Stimulated activated CD4-positive, alpha-beta T cell treated with anti-CD3 and anti-CD28 coated beads, Interleukin-4, amount 100 ng/mL, for 4 hours (primary cell): Measurements from ENCODE around the gene ADGRB2.
A peak's percentile ranks its signal among the peaks of the same experiment; 100 is the strongest.

Experiments used
- DNase-seq, 2 experiments: peaks; one replicate each; pipeline ENCODE4 v3.0.0-alpha.2; 2020

Gene ADGRB2, protein sequence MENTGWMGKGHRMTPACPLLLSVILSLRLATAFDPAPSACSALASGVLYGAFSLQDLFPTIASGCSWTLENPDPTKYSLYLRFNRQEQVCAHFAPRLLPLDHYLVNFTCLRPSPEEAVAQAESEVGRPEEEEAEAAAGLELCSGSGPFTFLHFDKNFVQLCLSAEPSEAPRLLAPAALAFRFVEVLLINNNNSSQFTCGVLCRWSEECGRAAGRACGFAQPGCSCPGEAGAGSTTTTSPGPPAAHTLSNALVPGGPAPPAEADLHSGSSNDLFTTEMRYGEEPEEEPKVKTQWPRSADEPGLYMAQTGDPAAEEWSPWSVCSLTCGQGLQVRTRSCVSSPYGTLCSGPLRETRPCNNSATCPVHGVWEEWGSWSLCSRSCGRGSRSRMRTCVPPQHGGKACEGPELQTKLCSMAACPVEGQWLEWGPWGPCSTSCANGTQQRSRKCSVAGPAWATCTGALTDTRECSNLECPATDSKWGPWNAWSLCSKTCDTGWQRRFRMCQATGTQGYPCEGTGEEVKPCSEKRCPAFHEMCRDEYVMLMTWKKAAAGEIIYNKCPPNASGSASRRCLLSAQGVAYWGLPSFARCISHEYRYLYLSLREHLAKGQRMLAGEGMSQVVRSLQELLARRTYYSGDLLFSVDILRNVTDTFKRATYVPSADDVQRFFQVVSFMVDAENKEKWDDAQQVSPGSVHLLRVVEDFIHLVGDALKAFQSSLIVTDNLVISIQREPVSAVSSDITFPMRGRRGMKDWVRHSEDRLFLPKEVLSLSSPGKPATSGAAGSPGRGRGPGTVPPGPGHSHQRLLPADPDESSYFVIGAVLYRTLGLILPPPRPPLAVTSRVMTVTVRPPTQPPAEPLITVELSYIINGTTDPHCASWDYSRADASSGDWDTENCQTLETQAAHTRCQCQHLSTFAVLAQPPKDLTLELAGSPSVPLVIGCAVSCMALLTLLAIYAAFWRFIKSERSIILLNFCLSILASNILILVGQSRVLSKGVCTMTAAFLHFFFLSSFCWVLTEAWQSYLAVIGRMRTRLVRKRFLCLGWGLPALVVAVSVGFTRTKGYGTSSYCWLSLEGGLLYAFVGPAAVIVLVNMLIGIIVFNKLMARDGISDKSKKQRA (N-terminal part only)

GRCh38 chr1:31764312-31765040 lies at the start of gene ADGRB2:
ADGRB2 (minus strand) TSS chr1:31764340; CDS start chr1:31757221, 7,119 bp downstream.
- peak in 1 of 2 experiments; percentile 15 for DNase-seq

GRCh38 chr1:31812158-31812829 lies 48.2 kb upstream of the ADGRB2 start:
- DNase-seq = no peak

- no peak for DNase-seq
Observed at GRCh38 chr1:31811605-31812004, 47.5 kb upstream of the ADGRB2 start.

DNA sequence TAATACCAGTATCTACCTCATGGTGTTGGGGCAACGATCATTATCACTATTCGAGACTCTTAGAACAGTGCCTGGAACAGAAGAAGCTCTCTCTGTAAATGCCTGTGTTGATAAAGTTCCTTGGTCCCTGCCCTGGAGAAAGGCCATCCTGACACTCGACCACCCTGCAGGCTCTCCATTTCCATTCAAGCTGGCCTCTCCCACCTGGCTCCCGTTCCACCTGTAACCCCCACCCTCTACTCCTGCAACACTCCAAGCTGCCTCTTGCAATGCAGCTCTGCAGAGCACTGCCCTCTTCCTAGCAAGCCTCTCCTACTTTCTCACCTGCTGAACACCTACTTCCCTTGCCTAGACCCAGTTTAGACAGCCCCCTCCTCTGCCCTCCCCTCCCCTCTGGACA lies 45.6 kb upstream of the ADGRB2 start:
- DNase-seq = no peak

- DNase-seq = no peak
Observed at GRCh38 chr1:31807273-31808048, 43.3 kb upstream of the ADGRB2 start.

- DNase-seq = no peak
Observed at GRCh38 chr1:31805318-31805717, 41.2 kb upstream of the ADGRB2 start.

- DNase-seq = no peak
Observed at GRCh38 chr1:31804098-31804497, 40.0 kb upstream of the ADGRB2 start.

DNA sequence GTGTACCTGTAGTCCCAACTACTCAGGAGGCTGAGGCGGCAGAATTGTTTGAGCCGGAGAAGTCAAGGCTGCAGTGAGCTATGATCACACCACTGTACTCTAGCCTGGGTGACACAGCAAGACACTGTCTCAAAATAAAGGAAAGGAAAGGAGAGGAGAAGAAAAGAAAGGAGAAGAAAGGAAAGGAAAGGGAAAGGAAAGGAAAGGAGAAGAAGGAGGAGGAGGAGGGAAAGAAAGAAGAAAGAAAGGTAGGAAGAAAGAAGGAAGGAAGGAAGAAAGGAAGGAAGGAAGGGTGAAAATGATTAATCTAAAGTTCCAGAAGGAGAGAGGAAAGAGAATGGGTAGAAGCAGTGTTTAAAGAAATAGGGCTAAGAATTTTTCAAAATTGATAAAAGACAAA lies 39.5 kb upstream of the ADGRB2 start:
- no peak for DNase-seq

DNA sequence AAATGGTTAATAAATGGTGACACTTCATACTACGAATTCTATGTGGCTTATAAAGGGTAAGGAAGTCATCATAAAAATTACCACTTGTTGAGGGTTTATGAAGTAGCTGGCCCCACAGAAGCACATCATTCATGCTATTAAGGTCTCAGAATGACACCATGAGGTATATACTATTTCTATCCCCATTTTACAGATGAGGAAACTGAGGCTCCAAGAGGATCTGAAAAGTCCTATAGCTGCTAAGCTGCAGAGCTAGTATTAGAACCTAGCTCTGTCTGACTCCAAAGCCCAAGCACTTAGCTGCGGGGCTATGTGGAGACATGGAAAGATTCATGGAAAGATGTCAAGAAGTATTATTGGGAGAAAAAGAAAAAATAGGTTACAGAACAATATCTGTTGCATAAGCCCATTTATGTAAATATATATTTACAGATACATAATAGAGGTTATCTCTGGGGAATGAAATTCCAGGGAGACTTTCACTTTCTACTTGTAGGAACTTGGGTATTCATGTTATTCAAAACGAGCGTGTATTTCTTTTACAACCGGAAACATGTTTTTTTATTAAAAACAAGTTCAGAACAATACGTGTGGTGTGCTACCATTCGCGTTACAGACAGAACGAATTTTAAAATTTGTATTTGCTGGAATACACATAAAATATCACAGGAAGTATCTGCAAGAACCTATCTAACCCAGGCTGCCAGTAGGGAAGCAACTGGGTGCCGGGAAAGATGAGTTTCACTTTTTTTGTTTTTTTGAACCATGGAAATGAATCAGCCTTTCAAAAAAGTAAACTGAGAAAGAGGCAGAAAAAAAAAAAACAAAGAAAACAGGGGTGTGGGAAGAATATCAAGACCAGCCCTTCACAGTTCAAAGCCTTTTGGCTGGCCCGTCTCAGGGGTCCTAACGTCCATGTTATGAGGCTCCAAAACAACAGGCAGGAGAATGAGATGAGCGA lies 38.3 kb upstream of the ADGRB2 start:
- no peak for DNase-seq

GRCh38 chr1:31801458-31801857 lies 37.3 kb upstream of the ADGRB2 start:
- no peak for DNase-seq

DNA sequence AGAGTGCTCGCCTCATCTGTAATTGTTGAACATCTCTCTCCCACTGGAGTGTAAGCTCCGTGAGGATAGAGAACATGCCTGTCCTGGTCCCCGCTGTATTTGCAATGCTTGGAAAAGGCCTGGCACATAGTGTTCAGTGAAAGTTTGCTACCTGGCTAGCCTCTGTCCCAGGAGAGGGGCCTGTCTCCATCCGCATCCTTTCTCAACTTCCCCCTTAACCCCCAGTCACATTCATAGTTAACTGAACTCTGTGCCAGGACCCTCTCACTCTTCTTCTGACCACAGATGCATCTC lies 36.5 kb upstream of the ADGRB2 start:
- no peak for DNase-seq

- no peak for DNase-seq
Observed at GRCh38 chr1:31799895-31800673, 35.9 kb upstream of the ADGRB2 start.

DNA sequence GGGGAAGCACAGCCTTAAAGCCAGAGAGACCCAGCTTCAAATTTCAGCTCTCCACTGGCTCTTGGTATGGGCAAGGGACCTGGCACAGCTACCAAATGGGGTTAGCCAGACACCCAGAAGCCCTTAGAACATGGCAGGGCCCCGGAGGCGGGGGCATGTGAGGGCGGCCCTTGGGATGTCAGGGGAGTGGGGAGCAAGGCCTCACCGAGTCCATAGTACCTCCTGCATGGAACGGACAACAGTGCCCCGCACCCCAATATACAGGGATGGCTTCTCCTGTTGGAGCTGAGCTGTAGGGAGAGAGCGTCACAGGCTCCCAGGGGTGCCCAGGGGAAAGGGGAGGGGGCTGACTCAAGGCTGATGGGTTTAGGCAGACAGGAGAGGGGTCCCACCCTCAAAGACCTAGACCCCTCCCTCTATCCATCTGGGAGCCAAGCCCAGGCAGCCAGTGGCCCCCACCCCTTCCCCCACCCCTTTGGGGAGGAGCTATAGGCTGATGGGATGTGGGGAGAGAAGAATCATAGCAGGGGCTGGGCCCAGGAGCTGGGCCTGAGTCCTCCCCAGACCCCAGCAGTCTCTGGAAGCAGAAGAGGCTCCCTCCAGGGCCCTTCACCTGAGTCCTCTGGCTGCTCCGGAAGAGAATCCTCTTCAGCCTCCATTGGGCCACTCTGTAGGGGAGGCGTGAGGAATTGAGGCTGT lies 35.2 kb upstream of the ADGRB2 start:
- DNase-seq = no peak

GRCh38 chr1:31798433-31799195 lies 34.5 kb upstream of the ADGRB2 start:
- no peak for DNase-seq

GRCh38 chr1:31798086-31798432 lies 33.9 kb upstream of the ADGRB2 start:
- DNase-seq = no peak

DNA sequence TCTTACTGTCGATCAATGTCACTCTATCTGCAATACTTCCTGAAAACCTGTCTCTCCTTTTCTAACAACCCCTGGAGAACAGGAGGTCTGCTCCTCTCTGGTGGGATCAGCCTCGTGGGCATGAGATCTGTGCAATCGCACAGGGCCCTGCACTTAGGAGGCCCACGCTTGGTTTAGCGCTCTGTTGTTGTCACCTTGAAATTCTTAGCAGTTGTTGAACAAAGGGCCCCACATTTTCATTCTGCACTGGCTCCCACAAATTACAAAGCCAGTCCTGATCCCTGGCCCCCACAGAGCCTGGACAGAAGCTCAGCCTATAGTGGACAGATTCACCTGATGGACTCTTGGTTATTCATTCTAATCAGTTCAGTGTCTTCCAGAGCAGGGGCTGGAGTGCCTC lies 33.1 kb upstream of the ADGRB2 start:
- no peak for DNase-seq

DNA sequence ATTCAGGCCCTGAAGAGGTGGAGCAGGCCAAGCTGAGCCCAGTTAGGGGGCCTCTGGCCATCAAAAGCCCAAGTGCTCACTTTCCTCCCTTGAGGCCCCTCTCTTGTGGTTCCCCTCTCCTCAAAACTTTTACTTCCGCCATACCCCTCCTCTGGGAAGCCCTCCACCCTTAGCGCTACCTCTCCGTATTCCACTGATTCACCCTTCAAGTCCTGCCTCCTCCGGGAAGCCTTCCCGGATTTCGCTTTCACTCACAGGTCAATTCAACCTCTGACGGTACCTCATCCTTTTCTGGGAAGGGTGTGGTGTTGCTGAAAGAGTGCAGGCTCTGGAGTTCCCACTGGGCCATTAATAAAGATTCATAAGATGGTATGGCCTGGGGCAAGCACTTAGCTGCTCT lies 32.6 kb upstream of the ADGRB2 start:
- DNase-seq = no peak
